Neural cell (in vitro differentiated cells): Measurements from ENCODE around the gene GLRA1.

Experiments used
- EP300 ChIP-seq: fragments of 450-650 bp; conservative IDR thresholded peaks from 2 replicates; pipeline ENCODE4 v1.6.1; 2014; ENCODE audit warnings: antibody characterized with exemption, mild to moderate bottlenecking, moderate library complexity; ENCODE audit not compliant: poor library complexity, severe bottlenecking
- EZH2 ChIP-seq: fragments of 200-600, 300-800 bp; shearing (Covaris generic), sonication (generic); IDR thresholded peaks from 2 replicates; pipeline ENCODE4 v1.6.1; 2014; ENCODE audit warnings: antibody characterized with exemption, low read length, borderline replicate concordance, mild to moderate bottlenecking; ENCODE audit not compliant: insufficient read depth, poor library complexity, severe bottlenecking
- MXI1 ChIP-seq: fragments of 450-650 bp; conservative IDR thresholded peaks from 2 replicates; pipeline ENCODE4 v1.6.1; 2014; ENCODE audit warnings: antibody characterized with exemption, mild to moderate bottlenecking; ENCODE audit not compliant: poor library complexity, severe bottlenecking
- POLR2AphosphoS5 ChIP-seq: IDR thresholded peaks from 2 replicates; pipeline ENCODE4 v1.6.1; 2012
- SMC3 ChIP-seq: fragments of 450-650 bp; conservative IDR thresholded peaks from 2 replicates; pipeline ENCODE4 v1.6.1; 2014; ENCODE audit warnings: antibody characterized with exemption, mild to moderate bottlenecking, moderate library complexity; ENCODE audit not compliant: poor library complexity
- TF ChIP-seq, protein P1 (sequence below): fragments of 450-650 bp; IDR thresholded peaks from 2 replicates; pipeline ENCODE4 v1.5.1; 2014; ENCODE audit warnings: antibody characterized with exemption, mild to moderate bottlenecking, moderate library complexity; ENCODE audit not compliant: poor library complexity, severe bottlenecking

DNA sequence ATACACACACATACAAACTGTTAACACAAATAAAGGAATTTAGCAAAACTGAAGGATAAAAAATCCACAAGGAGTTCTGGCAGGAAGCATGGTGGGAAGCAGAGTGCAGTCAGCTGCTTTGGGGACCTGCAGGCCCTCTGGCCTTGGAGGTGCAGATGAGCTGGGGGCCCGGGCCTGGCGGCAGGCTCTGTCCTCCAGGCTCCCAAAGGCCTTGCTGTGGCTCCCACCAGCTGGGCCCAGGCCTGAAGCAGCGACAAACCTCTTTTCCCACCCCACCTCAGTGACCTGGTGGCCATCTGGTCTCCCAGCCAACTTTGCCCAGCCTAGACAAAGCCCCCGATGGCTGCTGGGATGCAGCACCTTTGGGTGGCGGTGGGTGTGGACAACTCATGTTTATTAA is 67.8 kb downstream of the GLRA1 start:
- TF ChIP-seq POLR2AphosphoS5 (no peak), EZH2 (no peak), MXI1 (no peak), SMC3 (no peak), EP300 (no peak)
- TF ChIP-seq, protein P1, sequence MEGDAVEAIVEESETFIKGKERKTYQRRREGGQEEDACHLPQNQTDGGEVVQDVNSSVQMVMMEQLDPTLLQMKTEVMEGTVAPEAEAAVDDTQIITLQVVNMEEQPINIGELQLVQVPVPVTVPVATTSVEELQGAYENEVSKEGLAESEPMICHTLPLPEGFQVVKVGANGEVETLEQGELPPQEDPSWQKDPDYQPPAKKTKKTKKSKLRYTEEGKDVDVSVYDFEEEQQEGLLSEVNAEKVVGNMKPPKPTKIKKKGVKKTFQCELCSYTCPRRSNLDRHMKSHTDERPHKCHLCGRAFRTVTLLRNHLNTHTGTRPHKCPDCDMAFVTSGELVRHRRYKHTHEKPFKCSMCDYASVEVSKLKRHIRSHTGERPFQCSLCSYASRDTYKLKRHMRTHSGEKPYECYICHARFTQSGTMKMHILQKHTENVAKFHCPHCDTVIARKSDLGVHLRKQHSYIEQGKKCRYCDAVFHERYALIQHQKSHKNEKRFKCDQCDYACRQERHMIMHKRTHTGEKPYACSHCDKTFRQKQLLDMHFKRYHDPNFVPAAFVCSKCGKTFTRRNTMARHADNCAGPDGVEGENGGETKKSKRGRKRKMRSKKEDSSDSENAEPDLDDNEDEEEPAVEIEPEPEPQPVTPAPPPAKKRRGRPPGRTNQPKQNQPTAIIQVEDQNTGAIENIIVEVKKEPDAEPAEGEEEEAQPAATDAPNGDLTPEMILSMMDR, result no peak
